CD4-positive, alpha-beta T cell treated with Interleukin-6 at 100 ng/mL for 8 hours (primary cell): ENCODE data around the gene PON3.

Experiments
- DNase-seq: peaks from one replicate; pipeline ENCODE4 v3.0.0-alpha.2; 2020; ENCODE audit warnings: mixed read lengths, low spot score

PON3 gene

GRCh38 chr7:95340491-95340890 is 55.7 kb downstream of the PON3 start:
- no peak for DNase-seq

GRCh38 chr7:95338832-95339231 is 57.3 kb downstream of the PON3 start:
- DNase-seq, result no peak

DNA sequence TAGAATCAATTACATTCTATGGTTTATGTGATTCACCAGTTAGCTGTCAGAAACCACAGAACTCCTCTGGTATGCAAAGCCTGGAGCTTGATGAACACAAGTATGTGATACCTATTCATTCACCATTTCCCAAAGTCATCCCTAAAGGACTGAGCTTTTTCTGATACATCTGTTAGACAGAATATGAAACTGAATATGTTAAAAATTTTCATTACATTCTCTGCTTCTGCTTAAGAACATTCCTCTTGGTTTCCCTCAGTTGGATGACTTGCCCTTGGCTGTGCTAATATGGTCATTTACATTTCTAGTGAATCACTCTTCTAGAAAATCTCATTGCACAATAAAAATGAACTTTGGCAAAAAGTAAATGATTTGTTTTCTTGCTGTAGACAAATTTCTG is 61.1 kb downstream of the PON3 start:
- DNase-seq, result no peak

DNA sequence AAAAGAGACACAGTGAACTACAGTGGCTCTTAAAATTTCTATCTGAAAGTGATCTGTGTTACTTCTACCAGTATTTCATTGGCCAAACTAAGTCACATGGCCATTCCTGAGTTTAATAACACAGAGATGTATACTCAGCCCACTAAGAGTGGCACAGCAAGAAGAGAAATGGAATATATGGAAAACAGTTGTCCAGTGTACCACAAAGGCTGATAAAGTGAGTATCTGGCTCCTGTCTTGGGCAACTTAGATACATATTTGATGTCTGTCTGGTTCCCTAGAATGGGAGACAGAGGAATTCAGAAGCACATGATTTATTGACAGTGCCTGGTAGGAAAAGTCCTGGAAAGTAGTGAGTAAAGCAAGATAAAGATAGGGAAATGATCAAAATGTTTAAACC is 61.7 kb downstream of the PON3 start:
- DNase-seq, result no peak

DNA sequence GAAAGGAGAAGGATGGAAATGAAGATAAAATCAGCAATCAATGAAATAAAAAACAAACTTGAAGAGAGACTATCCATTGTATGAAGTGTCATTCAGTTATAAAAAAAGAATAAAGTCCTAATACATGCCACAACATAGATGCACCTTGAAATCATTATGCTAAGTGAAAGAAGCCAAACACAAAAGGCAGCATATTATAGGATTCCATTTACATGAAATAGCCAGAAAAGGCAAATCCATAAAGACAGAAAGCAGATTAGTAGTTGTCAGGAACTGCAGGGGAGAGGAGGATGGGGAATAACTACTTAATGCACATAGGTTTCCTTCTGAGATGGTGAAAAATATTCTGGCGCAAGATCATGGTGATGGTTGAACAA is 65.2 kb downstream of the PON3 start:
- DNase-seq, result no peak

GRCh38 chr7:95330204-95330960 is 65.8 kb downstream of the PON3 start:
- no peak for DNase-seq

- DNase-seq, result no peak
These were observed 68.8 kb downstream of the PON3 start for GRCh38 chr7:95327356-95327755.

DNA sequence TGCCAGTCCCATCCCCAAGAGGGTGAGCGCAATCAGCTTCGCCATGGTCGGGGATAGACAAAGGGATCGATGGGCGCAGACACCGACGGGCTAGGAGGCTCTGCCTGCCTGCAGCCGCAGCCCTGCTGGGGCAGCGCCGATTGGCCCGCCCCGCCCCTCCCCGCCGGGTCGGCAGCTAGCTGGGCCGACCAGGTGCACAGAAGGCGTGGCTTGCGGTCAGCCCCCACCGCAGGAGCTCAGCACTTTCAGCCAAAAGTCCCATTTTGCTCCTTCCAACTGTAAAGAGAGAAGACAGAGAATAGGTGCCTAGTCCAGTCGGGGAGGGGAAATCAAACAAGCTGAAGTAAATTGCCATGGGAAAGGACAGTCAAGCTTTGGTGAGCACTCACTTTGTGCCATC is 71.7 kb downstream of the PON3 start, which contains the start of gene PON1:
Gene PON1 (minus strand): TSS at position 102 of the 400 bp plus-strand sequence. CDS start 57 bp downstream, at position 45.
- DNase-seq, result no peak

GRCh38 chr7:95323410-95324129 is 72.6 kb downstream of the PON3 start:
- no peak for DNase-seq

DNA sequence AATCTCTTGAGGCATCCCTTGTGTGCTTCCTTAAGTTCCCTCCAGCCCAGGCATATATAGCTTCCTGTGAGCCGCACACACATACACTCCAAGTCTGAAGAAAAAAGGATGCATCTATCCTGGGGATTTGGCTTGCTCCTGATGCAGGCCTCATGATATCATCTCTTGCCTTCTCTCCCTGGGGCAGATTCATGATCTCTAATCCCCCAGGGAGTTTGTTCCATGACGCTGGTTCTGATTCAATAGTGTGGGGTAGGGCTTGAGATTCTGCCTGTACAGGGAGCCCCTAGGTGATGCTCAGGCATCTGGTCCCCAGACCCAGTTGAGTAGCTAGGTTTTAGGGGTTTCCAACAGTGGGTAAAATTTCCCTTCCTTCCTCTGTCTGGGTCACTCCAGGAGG is 73.3 kb downstream of the PON3 start:
- DNase-seq, result no peak

- DNase-seq, result no peak
These were observed 73.8 kb downstream of the PON3 start for GRCh38 chr7:95322396-95322795.

GRCh38 chr7:95321720-95322119 is 74.5 kb downstream of the PON3 start:
- no peak for DNase-seq

- no peak for DNase-seq
These were observed 75.5 kb downstream of the PON3 start for GRCh38 chr7:95320651-95321050.

DNA sequence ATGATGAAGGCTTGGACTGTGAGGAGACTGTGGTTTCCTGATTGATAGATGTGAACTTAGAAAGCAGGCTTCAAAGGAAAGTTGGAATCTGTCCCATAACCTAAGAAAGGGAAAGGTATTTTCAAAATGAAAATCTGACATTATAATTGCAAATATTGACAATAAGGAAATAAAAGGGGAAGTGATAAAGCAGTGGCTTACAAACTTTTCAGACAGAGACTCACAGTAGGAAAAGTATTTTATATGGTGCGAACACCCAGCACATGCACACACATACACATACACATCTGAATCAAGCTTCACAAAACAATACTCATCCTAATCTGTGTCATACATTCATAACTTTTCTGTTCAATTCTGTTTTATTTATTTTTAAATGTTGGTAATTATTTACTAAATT is 76.6 kb downstream of the PON3 start:
- DNase-seq, result no peak

DNA sequence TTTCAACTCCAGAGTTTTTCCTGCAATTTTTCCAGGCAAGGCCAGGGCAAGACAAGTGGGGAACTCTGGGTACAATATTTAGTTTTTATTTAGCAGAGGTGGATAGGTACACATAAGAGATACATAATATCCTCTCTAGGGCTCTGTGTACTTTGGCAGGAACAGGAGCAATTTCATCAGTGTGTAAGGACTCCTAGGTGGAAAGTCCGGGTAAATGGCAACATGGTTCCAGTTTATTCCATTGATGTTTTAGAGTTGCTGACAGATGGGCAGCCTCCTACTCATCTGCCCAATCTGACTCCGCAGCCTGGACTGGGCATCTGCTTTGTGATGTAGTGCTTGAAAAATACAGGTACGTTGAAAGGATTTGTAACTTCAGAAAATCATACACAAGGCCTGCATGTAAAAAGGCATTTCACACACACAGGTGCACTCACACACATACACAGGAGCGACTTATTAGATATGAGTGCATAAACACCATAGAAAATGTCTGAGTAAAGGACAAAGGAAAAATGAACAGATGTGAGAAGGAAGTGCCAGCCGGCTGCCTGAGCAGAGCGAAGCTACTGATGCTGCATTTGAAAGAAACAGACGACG is 77.6 kb downstream of the PON3 start:
- DNase-seq, result no peak

DNA sequence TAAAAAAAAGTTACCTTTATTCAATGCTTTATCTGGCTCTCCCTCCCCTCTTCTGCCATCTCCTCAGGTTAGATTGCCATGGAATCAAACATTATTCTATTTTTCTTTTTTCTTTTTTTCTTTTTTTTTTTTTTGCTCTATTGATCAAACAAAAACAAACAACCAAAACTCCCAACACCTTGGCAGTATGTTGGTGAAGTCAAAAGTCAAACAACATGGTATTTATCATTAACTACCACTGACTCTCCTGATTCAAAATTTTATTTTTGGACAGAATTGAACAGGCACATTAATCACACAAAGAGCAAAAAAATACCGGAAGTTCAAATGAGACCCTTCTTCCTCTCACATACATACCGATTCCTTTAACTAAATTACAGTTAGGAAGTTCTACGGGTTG is 78.2 kb downstream of the PON3 start:
- DNase-seq, result no peak

DNA sequence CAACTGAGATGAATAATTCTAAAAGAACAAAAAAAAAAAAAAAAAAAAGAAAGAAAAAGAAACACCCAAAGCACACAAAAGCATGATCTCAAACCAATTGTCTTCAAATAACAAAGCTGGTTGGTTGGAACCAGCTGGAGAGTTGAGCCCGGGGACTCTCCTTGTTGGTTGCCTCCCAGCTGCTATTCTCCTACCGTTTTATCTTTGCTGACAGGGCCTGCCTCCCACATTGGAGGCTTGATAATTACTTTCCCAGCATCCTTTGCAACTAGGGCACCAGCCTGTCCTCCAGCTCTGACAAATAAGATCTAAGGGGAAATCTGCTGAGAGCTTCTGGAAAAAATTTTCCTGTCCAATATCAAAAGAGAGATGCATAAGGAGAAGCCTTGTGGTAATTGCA is 78.6 kb downstream of the PON3 start:
- no peak for DNase-seq

DNA sequence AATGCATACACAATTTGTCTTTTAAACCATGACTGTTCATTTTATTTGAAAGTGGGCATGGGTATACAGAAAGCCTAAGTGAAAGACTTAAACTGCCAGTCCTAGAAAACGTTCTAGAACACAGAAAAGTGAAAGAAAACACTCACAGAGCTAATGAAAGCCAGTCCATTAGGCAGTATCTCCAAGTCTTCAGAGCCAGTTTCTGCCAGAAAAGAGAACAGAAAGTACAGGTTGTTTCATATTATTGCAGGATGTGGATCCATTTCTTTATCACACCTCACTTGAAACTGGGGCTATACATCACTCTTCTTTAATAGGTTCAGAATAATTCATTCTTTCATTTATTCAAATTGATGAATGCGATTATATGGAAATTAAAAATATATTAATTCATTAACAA is 79.6 kb downstream of the PON3 start:
- no peak for DNase-seq

DNA sequence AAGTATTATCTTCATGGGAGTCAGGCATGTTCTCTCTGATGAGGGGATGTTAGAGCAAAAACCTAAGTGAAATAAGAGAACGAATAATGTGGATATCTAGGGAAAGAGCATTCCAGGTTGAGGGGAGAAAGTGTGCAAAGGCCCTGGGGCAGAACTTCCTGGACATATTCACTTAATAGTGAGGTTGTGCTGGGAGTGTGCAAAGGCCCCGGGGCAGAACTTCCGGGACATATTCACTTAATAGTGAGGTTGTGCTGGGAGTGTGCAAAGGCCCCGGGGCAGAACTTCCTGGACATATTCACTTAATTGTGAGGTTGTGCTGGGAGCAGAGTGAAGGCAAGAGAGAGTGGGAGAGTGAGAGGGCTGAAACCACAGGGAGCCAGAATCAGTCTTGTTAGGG is 83.6 kb downstream of the PON3 start:
- no peak for DNase-seq

DNA sequence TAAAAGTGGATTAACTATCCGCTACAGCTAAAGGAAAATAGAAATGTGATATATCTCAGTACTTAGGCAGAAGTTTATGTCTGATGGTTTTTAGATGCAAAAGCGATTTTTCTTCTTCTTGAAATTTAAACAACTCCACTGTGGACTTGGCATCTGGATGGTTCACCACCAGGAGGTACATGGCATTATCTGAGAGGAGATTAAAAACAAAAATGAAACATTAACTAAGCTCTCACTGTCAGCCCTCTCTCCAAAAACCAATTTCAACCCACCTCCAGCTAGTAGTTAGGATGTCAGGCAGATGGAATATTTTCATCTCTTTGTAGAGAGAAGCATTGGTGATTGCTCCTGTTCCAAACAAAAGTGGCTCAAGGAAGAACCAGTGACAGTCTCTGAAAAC is 84.8 kb downstream of the PON3 start:
- DNase-seq, result no peak

DNA sequence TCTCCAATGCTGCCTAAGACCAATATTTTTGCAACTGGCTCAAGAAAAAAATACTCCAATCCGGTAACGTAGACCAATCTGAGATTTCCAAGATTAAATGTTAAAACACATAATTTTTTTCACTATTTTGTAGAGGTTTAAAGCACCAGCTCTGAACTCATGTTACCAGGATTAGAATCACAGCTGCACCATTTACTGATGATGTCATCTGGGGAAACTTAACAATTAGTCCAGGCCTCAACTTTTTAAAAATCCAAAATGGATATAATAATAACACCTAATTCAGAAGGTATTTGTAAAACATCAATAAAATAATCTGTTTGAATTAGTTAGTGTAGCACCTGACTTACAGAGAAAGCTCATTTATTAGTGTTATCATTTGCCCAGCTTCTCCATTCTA is 86.2 kb downstream of the PON3 start:
- DNase-seq, result no peak
